ENCODE results near the gene HAP1.

DNA sequence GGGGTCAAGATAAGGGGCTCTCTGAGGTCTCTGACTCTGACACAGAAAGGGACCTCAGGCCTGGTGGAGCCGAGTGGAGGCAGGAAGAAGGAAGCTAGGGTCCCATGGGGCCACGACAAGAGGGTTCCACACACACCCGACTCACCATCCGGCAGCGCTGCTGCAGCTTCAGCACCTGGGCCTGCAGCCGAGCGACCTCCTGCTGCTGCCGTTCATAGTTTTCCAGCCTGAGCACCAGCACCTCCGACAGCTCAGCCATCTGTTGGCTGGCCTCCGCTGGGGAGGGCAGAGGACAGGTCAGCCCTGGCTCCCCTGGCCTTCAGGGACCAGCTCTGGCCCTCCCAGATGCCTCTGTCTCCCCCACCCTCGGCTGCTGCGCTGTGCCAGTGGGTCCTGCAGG lies 6.4 kb downstream of the HAP1 start:
- TF ChIP-seq, protein P1, sequence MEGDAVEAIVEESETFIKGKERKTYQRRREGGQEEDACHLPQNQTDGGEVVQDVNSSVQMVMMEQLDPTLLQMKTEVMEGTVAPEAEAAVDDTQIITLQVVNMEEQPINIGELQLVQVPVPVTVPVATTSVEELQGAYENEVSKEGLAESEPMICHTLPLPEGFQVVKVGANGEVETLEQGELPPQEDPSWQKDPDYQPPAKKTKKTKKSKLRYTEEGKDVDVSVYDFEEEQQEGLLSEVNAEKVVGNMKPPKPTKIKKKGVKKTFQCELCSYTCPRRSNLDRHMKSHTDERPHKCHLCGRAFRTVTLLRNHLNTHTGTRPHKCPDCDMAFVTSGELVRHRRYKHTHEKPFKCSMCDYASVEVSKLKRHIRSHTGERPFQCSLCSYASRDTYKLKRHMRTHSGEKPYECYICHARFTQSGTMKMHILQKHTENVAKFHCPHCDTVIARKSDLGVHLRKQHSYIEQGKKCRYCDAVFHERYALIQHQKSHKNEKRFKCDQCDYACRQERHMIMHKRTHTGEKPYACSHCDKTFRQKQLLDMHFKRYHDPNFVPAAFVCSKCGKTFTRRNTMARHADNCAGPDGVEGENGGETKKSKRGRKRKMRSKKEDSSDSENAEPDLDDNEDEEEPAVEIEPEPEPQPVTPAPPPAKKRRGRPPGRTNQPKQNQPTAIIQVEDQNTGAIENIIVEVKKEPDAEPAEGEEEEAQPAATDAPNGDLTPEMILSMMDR (IDR thresholded peaks at IDR 0.05), result no peak
- no peak for TF ChIP-seq POLR2AphosphoS5 (IDR thresholded peaks at IDR 0.05)
- no peak for TF ChIP-seq POLR2A (IDR thresholded peaks at IDR 0.05)

Measured in stomach (tissue), 4 donors.